ENCODE results near the gene PLA2G2C.

Gene PLA2G2C

DNA sequence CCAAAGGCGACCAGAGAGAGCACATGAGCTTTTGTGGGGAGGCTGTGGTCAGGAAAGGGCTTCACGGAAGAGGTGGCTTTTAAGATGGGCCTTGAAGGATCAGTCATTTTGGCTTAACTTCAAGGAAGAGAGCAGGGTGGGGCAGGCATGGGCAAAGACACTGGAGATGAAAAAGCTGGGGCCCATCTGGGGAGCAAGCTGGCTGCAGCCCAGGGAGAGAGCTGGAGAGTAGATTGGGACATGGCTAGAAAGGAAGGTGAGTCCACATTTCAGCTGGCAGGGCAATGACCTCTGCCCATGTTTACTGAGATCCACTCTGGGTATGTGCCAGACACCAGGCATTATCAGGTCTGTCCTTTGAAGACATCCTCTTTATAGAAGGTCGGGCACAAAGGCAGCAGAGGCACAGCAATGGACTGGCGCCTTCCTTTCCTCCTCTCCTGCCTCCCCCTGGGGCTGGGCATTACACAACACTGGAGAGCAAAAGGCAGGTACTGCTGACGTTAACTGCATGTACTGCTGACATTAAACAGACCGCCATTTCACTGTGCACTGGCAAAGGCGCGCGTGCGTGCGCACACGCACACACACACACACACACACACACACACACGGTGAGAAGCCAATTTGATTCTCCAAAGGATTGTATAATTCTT is 2.6 kb downstream of the PLA2G2C start:
- DNase-seq = no peak

DNA sequence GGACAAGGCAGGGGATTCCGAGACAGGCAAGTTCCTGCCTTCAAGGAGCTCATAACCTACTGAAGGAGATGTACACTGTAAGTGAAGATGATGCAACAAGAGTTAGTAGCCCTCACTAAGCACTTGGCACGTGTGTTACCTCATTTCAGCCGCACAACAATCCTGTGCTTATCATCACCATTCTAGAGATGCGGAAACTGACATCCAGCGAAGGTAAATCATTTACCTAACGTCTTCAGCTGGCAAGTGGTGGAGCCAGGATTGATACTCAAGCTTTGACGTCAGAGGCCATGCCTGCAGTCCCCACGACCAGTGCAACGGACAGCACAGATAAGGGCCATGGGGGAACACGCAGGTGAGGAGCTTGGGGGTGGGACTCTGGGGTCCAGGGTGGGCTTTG is 3.3 kb downstream of the PLA2G2C start:
- DNase-seq = no peak

DNA sequence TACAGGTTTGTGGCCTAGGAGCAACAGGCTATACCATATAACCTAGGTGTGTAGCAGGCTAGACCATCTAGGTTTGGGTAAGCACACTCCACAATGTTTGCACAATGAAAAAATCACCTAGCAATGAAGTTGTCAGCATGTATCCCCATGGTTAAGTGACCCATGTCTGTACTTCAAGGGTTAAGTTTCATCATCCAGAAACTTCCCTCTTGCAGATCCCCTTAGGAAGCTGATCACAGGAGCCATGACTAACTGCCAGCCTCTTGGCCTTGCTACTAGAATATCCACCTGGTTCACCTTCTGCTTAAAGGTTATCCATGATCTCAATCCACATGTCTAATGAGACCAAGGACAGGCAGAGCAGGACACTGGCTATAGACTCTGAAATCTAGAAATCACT is 3.9 kb downstream of the PLA2G2C start:
- DNase-seq = no peak

DNA sequence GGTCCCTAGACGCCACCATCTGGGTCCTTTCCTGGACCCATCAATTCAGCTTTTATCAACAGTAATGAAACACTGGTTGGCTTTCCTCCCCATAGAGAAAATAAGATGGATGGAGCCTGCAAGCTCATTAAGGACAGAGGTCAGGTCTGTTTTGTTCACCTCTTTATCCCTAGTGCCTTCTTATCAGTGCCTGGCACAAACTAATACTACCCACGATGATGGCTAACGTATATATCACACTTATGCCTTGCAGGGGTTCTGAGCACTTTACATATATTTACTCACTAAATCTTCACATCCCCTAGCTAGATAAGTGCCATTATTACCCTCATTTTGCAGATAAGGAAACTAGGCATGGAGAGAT is 5.5 kb downstream of the PLA2G2C start:
- DNase-seq = no peak

- DNase-seq = no peak
Observed at GRCh38 chr1:20180129-20180843, 6.0 kb downstream of the PLA2G2C start.

GRCh38 chr1:20179371-20180128 is 6.8 kb downstream of the PLA2G2C start:
- DNase-seq = no peak

- no peak for DNase-seq
Observed at GRCh38 chr1:20178634-20179370, 7.5 kb downstream of the PLA2G2C start.

DNA sequence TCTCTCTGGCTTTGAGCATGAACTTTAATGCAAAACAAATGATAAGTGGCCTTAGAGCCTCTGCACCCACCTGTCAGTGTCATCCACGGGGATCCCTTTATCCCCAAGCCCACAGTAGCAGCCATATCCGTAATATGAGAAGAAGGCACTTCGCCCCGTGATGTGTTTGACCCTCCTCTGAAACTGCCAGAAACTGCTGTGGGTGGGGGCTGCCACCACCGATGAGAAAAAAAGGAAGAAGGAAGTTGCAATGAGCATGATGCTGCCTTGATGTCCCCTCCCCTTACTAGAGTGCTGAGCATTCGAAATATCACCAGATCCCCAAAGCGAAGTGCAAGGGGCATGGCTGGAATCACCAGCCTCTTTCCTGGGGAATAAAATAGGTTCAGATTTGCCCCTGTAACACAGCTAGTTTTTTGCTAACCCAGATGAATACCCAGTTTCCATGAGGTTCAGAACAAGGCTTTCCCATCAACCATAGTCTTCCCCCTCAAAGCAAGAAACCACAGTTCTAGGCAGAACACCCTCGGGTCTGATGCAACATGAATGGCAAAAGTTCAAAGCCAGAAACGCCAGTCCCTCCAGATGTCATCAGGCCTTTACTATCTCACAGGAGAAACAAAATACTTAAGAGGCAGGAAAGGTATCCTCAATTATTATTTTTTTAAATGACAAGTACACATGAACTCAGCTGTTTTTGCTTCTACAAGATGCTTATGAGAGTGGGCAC is 11.2 kb downstream of the PLA2G2C start:
- DNase-seq = no peak

DNA sequence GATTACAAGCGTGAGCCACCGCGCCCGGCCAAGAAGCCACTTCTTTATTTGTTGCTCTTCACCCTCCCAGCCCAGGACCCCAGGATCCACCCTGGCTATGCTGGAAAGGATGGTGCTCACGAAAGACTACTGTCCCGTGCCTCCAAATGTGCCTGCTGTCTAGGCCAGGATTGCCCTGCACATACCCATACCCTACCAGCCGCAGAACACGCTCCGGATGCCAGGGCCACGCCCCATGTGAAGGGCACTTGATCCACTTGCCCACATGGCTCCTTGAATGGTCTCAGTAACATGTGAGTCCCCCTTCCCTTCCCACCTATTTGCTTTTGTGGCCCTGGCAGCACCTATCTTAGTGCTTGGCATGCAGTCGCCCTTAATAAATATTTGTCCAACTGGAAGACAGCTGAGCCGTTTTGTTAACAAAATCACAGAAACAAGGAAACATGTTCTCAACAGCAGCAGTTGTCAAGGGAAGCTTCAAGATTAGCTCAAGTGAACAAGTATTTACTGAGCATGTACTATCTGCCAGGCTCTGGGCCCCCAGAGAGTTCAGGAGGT is 14.2 kb downstream of the PLA2G2C start:
- no peak for DNase-seq

DNA sequence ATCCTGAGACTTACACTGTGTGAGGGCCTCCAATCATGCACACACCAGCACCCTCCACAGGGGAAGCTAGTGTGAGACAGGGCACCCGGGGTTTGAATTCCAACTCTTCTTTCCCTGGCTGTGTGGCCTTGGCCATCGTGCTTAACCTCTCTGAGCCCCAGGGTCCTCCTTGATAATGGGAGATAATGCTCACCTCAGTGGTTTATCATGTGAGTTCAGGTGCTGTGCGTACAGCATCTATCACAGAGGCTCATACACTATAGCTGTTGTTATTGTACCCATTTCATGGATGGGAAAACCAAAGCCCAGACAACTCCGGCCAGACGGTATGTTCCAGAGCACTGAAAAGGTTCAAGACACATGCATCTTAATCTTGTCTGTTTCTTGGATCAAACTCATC is 16.4 kb downstream of the PLA2G2C start:
- DNase-seq = no peak

DNA sequence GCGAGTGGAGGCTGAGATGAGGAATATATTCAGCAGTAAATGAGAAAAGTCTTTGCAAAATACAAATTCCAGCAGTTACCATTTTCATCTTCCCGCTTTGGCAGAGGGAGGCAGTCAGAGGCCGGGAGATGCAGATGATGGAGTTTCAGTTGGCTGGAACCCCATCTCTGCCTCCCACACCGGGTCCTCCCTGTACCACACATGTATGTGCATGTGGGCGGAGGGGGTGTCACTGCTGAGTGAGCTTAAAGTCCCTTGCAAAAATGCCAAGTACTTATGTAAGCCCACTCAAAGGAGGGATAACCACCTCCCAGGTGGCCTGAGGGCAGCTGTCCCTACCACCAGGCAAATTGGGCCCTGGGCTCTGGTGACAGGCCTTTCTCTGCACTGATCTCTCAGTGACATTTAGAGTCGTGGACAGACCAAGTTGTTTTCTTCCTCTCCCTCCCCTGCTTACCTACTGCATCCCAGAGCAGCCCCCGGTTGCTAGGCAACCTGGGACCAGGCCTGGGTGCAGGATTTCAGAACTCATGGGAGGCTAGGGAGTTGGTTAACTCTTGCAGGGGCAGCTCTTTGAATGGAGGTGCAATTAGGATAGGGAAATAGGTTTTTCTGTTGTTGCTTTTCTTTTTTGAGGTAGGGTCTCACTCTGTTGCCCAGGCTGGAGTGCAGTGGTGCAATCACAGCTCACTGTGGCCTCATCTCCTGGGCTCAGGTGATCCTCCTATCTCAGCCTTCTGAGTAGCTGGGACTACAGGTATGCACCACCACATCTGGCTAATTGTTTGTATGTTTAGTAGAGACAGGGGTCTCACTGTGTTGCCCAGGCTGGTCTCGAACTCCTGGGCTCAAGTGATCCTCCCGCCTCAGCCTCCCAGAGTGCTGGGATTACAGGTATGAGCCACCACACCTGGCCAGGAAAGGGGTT is 17.5 kb downstream of the PLA2G2C start:
- no peak for DNase-seq

GRCh38 chr1:20167126-20167525 is 19.2 kb downstream of the PLA2G2C start:
- no peak for DNase-seq

DNA sequence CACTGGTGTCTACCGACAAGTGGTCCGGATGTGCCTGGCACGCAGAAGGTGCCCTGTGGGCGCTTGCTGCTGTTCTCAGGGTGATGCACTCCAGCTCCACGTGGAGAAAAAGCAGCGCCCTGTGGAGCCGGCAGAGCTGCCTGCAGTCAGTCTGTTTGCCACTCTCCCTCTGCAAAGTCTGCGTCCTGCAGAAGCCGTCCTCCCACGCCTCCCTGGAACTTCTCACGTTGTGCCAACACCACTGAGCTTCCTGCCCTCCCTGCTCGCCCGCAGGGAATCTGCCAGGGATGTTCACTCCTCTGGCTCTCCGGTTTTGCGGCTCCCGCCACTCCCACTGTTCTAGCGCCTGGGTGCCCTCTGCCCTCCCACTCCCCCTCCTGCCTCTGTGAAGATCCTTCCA is 20.3 kb downstream of the PLA2G2C start:
- no peak for DNase-seq

GRCh38 chr1:20165522-20165951 is 20.8 kb downstream of the PLA2G2C start:
- no peak for DNase-seq

DNA sequence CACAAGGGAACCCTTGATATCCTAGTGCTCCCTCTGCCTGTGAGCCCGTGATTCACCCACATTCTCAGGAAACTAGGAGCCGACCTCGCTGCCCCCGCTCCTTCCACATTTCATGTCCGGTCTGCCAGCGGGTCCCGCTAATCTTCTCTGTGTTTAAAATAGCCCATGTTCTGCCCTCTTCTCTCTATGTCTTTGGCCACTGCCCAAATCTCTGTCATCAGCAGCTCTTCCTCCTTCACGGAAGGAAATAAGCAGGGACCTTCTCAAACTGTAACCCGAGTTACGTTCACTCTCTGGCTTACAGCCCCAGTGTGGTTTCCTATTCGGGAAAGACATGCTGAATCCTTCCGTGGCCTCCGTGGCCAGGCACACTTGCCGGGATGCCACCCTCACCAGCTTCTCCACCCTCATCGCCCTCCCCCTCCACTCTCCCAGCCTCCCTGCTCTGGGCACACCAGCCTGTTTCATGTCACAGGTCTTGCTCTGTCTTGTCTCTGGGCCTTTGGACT is 21.6 kb downstream of the PLA2G2C start:
- no peak for DNase-seq

GRCh38 chr1:20160034-20160433 is 26.3 kb downstream of the PLA2G2C start:
- no peak for DNase-seq

GRCh38 chr1:20158358-20159070 is 27.8 kb downstream of the PLA2G2C start:
- DNase-seq = no peak

GRCh38 chr1:20154301-20154831 is 32.0 kb downstream of the PLA2G2C start:
- no peak for DNase-seq

DNA sequence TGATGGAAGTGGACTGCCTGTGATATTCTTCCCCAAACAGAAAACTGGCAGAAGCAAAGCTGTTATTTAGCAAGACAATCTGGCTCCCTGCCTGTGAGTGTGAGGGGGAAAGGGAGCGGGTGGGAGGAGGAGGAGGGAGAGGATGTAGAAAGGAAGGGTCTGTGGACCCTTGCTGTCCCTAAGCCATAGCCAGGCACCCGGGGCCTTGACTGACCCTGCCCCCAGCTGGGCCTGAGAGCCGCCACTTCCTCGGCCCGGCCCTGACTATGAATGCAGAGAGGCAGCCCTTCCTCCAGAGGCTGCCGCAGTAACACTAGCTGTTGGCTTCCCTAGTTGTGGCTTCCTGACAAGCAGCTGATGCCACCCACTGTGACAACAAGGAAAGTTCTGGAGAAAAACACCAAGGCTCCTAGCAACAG is 33.3 kb downstream of the PLA2G2C start:
- DNase-seq = no peak

DNA sequence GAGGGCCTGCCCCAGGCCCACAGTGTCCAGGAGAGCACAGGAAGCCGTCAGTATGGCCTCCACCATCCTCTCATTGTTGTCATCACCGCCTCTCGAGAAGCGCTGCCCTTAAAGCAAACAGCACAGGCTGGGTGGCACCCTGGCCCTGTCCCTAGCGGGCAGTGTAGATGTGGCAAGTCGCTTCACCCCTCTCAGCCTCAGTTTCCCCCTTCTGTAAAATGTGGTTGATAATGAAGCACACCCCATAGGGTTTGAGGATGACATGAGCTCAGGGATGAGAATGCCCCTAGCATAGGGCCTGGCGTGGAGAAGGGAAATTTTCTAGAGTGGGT is 33.8 kb downstream of the PLA2G2C start:
- no peak for DNase-seq
